HG03280 (cell line): ENCODE data around the gene ACAD8.

ENCODE experiments used
- ATAC-seq: cut with Tn5 transposase; IDR thresholded peaks from one replicate; pipeline ENCODE4 v1.9.1; 2021; ENCODE audit warnings: mild to moderate bottlenecking, moderate library complexity; ENCODE audit not compliant: unreplicated experiment

Gene ACAD8

DNA sequence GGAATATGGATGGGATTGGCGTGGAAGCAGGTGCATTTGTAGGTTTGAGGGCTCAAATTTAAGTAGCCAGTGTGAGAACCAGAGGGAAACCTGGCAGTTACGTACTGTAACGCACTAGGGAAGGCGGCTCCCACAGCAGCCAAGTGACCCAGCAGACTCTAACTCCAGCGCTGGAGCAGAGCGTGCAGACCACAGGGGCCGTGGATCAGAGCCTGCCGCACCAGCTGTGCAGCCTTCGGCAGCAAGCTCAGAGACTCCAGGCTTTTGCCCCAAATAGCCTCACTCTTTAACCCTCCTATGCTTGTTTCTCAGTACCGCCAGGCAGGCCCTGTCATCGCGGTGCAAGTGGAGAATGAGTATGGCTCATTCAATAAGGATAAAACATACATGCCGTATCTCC is 35.1 kb downstream of the ACAD8 start:
- no peak for ATAC-seq

DNA sequence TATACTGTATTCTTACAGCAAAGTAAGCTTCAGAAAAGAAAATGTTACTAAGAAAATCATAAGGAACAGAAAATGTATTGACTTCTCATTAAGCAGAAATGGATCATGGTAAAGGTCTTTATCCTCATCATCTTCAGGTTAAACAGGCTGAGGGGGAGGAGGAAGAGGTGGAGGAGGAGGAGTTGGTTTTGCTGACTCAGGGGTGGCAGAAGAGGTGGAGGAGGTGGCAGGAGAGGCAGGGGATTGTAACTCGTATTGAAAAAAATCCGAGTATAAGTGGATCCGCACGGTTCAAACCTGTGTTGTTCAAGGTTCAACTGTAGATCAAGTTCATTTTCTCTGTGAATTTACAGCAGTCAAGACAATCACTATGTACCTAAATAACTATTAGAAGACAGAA is 35.8 kb downstream of the ACAD8 start:
- ATAC-seq = no peak

DNA sequence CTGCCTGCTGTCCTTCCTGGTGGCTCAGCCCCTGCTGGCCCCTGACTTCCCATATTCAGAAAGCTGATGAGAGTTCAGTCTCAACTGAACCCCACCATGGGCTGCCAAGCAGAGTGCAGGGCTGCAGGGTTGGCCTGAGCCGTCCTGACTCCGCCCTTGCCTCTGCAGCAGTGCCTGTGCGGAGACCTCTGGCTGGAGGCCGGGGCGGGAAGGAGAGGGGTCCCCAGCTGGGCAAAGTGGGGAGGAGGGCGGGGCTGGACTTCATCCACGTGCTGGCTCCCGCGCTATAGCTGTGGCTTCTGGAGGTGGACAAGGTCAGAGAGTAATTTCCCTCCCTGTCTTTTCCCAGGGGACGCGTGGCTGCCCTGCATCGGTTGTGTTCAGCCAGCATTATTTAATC is 36.4 kb downstream of the ACAD8 start:
- no peak for ATAC-seq

DNA sequence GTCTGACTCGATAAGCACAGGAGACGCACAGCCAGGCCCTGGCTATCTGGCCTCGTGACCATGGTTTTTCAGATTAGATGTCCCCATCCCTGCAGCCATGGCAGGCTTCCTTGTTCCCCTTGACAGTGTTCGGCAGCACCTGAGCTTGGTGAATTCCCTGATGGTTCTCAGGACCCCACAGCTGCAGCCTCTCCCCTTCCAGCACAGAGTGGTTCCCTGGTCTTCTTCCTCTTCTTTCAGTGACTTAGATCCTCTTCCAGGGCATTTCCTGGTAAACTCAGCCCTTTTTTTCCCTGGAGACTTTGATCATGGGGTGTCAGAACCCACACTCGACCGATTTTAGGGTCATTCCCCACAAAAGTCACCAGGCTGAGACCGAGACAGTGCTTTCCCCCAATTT is 37.3 kb downstream of the ACAD8 start:
- no peak for ATAC-seq

DNA sequence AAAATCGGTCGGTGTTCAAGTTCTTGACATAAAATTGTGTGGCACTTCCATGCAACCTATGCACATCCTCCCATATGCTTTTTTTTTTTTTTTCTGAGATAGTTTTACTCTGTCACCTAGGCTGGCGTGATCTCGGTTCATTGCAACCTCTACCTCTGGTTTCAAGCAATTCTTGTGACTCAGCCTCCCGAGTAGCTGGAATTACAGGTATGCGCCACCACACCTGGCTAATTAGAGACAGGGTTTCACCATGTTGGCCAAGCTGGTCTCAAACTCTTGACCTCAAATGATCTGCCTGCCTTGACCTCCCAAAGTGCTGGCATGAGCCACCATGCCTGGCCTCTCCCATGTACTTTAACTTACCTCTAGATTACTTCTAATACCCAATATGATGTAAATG is 37.8 kb downstream of the ACAD8 start:
- ATAC-seq = no peak

DNA sequence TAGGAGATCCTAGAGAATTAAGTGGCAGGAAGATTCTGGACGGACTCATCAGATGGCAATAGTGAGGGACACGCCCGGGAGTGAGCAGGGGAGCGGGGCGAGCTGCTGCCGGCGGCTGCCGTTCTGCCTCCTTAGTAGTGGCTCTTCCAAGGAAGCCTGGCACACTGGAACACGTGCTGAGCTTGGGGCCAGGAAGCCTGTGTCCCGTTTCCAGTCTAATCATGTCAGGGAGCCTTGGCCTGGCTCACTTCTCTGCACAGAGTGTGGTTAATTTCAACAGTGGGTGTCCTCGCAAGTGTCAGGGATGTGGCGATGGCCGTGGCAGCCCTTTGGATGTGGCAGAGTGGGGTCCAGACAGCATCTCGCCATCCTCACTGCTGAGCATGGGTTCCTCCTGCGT is 39.3 kb downstream of the ACAD8 start:
- no peak for ATAC-seq

DNA sequence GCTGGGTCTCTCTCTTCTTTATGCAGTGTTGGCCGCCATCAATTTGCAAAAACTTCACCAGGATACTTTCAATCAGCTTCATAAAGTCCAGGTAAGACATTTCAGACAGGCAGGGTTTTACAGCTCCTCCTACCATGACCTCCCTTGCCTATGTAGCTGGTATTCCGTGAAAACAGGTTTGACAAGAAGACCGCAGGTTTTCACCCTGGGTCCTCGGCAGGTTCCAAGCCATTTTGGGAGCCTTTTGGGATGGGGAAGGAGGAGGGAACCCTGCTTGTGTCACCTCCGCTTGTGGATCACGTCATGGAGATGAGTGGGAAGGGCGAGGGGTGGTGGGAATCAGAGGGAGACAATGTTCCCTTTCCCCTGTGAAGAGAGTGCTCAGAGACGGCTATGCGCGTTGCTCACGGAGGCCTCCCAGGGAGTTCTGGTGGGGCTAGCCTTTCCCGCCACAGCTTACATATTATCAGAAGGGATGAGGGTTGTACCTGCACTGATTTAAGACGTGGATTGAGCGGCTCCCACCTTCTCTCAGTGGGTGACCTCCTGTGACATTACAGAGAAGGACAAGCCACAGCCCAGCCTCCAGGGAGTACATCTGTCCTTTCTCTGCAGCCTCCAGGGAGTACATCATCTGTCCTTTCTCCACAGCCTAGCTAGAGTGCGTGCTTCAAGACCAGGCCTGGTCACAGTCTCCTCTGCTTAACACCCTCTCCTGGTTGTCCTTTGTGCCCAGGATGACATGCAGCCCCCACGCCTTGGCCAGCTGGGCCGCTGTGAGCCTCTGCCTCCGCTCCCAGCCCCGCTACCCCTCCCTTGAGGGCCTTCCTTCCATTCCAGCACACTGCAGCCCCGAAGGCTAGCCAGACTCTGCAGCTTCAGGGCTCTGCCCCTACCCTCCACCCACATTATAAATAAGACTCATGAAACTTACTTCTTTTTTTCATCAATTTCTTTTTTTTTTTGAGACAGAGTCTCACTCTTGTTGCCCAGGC is 40.0 kb downstream of the ACAD8 start:
- no peak for ATAC-seq

DNA sequence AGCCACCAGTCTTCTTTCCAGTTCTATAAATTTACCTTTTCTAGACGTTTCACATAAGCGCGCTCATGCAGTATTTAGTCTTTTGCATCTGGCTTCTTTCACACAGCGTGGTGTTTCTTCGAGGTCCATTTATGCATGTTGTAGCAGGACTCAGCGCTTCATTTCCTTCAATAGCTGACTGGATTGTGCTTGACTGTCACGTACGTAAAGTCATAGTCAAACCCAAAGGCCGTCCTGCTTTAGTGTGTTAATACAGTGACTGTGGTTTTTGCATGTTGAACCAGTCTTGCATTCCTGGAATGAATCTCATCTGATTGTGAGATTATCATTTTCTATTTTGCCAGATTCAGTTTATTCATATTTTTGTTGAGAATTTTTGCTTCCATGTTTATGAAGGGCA is 41.3 kb downstream of the ACAD8 start:
- ATAC-seq = no peak

DNA sequence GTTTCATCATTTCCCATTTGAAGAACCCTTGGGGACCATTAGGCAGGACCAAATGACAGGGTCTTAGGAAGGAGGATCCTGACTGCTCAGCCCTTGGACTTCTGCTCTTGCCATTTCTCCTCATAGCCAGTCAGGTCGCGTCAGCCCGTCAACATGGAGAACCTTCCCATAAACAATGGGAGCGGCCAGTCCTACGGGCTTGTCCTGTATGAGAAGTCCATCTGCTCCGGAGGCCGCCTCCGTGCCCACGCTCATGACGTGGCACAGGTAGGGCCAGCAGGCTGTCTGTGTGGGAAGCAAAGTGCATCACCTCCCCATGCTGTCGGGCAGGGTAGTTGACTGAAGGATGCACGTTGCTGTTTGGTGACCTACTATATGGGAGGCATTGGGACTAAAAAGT is 58.9 kb downstream of the ACAD8 start:
- no peak for ATAC-seq

DNA sequence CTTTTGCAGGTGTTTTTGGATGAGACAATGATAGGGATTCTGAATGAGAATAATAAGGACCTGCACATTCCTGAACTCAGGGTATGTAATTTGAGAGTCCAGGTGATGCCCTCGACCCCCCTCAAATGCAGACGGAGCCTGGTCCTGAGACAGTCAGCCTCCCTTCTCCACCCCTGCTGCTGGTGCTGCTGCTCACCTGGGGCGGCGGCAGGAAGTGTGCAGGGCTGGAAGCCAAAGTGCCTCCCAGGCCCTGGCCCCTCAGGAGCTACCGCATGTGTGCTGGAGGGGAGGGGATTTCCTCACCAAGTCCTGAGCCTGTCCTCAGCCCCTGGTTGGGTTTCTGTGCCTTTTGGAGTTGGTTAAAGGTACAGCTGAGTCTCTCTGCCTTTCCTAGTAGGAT is 59.4 kb downstream of the ACAD8 start:
- no peak for ATAC-seq

DNA sequence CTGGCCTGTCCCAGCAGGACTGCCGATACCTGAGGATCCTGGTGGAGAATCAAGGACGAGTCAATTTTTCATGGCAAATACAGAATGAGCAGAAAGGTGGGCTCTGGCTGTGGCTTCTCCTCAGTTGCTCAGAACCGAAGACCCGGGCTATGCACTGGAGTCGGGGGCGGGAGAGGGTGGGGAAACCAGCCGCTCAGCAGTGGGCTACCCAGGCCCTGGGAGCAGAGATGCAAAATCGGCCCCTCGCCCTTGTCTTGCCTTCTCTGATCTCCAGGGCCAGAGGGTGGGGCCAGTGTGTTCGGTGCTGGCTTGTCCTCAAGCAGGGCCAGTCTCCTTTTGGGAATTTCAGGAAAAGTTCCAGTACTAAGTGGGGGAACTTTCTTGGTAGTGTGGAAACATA is 60.0 kb downstream of the ACAD8 start:
- no peak for ATAC-seq

DNA sequence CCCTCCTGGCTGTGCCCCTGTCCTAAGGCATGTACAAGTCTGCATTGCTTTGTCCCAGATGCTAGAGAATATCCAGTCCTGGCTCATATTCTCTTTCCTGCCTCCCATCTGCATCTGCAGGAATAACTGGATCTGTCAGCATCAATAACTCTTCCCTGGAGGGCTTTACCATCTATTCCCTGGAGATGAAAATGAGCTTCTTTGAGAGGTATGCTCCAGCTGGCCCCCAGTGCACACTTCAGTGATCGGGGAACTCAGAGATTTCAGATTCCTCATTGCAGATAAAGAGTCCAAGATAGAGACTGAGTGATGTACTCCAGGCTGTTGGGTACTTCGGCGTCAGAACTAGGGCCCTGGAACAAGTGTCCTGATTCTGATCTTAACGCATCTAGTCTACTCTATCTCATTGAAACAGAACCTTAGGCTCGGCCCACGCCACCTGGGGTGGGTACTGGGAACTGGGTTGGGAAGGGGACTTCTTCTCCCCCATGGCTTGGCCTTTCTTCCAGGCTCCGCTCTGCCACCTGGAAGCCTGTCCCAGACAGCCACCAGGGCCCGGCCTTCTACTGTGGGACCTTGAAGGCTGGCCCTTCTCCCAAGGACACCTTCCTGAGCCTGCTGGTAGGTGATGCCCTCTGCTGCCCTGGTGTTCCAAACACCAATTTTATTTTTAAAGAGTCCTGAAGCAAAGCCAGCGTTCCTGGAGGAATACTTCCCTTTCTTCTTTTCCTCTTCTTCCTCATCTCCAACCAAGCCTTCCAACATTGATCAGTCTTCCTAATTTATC is 60.6 kb downstream of the ACAD8 start:
- no peak for ATAC-seq
